Hepatocyte (in vitro differentiated cells): ENCODE results near the gene TRAF5. TPM values are rescaled to one million over a fixed set of nuclear protein-coding genes. Genes with fewer than 3 reads are reported as not detected.

Source experiments
- DNase-seq: peaks from one replicate; pipeline ENCODE4 v3.0.0-alpha.2; 2016; ENCODE audit warnings: low spot score
- H2AFZ ChIP-seq: fragments of 200-600 bp; sonication (generic); 2 replicates; pipeline ENCODE4 v1.6.0; 2016; ENCODE audit warnings: antibody characterized with exemption, mild to moderate bottlenecking
- H3K27ac ChIP-seq: fragments of 200-600 bp; sonication (generic); 2 replicates; pipeline ENCODE4 v1.5.1; 2016; ENCODE audit warnings: mild to moderate bottlenecking
- H3K27me3 ChIP-seq: fragments of 200-600 bp; sonication (generic); 2 replicates; pipeline ENCODE4 v1.6.1; 2016
- H3K36me3 ChIP-seq: fragments of 200-600 bp; sonication (generic); replicated peaks from 2 replicates; pipeline ENCODE4 v1.5.1; 2016; ENCODE audit warnings: low read depth; ENCODE audit not compliant: insufficient read depth
- H3K4me1 ChIP-seq: fragments of 200-600 bp; sonication (generic); 2 replicates; pipeline ENCODE4 v1.5.1; 2016; ENCODE audit warnings: mild to moderate bottlenecking, moderate library complexity; ENCODE audit not compliant: insufficient read depth
- H3K4me2 ChIP-seq: fragments of 200-600 bp; sonication (generic); 2 replicates; pipeline ENCODE4 v1.6.0; 2016
- H3K4me3 ChIP-seq: fragments of 200-600 bp; sonication (generic); 2 replicates; pipeline ENCODE4 v1.5.1; 2016; ENCODE audit warnings: mild to moderate bottlenecking
- H3K79me2 ChIP-seq: fragments of 200-600 bp; sonication (generic); 2 replicates; pipeline ENCODE4 v1.6.0; 2017; ENCODE audit warnings: mild to moderate bottlenecking
- H3K9me2 ChIP-seq: fragments of 200-600 bp; sonication (generic); replicated peaks from 2 replicates; pipeline ENCODE4 v1.6.0; 2017; ENCODE audit warnings: mild to moderate bottlenecking; ENCODE audit not compliant: insufficient read depth
- H3K9me3 ChIP-seq: fragments of 200-600 bp; sonication (generic); 2 replicates; pipeline ENCODE4 v1.5.1; 2016; ENCODE audit warnings: low read depth, mild to moderate bottlenecking
- H4K20me1 ChIP-seq: fragments of 200-600 bp; sonication (generic); 2 replicates; pipeline ENCODE4 v1.6.0; 2016; ENCODE audit warnings: mild to moderate bottlenecking; ENCODE audit not compliant: insufficient read depth, poor library complexity, severe bottlenecking
- EZH2 ChIP-seq: fragments of 200-600 bp; sonication (generic); IDR thresholded peaks from 2 replicates; pipeline ENCODE4 v1.6.1; 2016; ENCODE audit warnings: antibody characterized with exemption, mild to moderate bottlenecking, borderline replicate concordance
- EZH2phosphoT487 ChIP-seq: fragments of 200-600 bp; sonication (generic); IDR thresholded peaks from one replicate; pipeline ENCODE4 v1.6.1; 2018; ENCODE audit warnings: antibody characterized with exemption, mild to moderate bottlenecking, low read depth, moderate library complexity; ENCODE audit not compliant: unreplicated experiment, severe bottlenecking
- WGBS: methylation state at CpG from one replicate; pipeline ENCODE4 v1.1.6; 2016; ENCODE audit warnings: low lambda C conversion rate; ENCODE audit errors: missing lambda C conversion rate; 5-methylcytosine and 5-hydroxymethylcytosine counted together
- polyA plus RNA-seq: library from polyadenylated mRNA; unstranded; fragments of >200 nt; fragmentation: Nextera tagmentation; extraction: Ambion mirVana; gene quantifications from 2 replicates; pipeline ENCODE4 v1.2.1, GENCODE V29; 2016
- total RNA-seq: library from RNA; depleted of rRNA; stranded (reverse); fragments of >200 nt; gene quantifications from 2 replicates; pipeline ENCODE4 v1.2.3, GENCODE V29; 2014
- TF ChIP-seq, protein P1 (sequence below): fragments of 200-600 bp; sonication (generic); IDR thresholded peaks from 2 replicates; pipeline ENCODE4 v1.5.1; 2016; ENCODE audit warnings: antibody characterized with exemption, mild to moderate bottlenecking; ENCODE audit not compliant: poor library complexity

TRAF5 gene
- total and polyA plus RNA-seq, 2 experiments from 2014 or later: 3.9 to 8.8 TPM

DNA sequence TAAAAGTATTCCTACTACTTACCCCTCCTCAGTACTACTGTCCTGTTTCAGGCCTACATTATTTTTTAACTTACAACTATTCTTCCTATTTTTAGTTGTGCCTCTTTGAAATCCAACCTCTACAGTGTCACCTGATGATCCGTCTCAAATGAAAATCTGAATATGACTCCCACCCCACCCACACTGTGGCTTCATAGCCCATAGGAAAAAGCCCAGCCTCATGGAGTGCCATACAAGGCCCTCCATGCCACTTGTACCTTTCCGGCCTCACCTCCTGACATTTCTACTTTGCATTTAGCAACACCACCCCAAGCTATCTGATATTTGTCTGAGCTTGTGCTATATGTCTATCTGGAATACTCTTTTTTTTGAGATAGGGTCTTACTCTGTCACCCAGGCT lies 49.3 kb downstream of the TRAF5 start:
- no peak for DNase-seq
- TF ChIP-seq, protein P1, sequence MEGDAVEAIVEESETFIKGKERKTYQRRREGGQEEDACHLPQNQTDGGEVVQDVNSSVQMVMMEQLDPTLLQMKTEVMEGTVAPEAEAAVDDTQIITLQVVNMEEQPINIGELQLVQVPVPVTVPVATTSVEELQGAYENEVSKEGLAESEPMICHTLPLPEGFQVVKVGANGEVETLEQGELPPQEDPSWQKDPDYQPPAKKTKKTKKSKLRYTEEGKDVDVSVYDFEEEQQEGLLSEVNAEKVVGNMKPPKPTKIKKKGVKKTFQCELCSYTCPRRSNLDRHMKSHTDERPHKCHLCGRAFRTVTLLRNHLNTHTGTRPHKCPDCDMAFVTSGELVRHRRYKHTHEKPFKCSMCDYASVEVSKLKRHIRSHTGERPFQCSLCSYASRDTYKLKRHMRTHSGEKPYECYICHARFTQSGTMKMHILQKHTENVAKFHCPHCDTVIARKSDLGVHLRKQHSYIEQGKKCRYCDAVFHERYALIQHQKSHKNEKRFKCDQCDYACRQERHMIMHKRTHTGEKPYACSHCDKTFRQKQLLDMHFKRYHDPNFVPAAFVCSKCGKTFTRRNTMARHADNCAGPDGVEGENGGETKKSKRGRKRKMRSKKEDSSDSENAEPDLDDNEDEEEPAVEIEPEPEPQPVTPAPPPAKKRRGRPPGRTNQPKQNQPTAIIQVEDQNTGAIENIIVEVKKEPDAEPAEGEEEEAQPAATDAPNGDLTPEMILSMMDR: no peak
- TF ChIP-seq EZH2: no peak
- no peak for TF ChIP-seq EZH2phosphoT487
- no peaks in the 10 kb centered on the region for H3K79me2 ChIP-seq
- no peaks in the 10 kb centered on the region for H3K9me2 ChIP-seq
- no peak overlapping the region for H3K4me3 ChIP-seq
- no peaks in the 10 kb centered on the region for H3K9me3 ChIP-seq
- H4K20me1 ChIP-seq: no peaks in the 10 kb centered on the region
- H3K4me1 ChIP-seq: no peaks in the 10 kb centered on the region
- no peak overlapping the region for H3K27ac ChIP-seq
- 54% methylated on average over 2 of the region's 2 CpGs for WGBS
- no peak overlapping the region for H2AFZ ChIP-seq
- no peaks in the 10 kb centered on the region for H3K27me3 ChIP-seq
- H3K4me2 ChIP-seq: no peak overlapping the region
- H3K36me3 ChIP-seq: no peaks in the 10 kb centered on the region

DNA sequence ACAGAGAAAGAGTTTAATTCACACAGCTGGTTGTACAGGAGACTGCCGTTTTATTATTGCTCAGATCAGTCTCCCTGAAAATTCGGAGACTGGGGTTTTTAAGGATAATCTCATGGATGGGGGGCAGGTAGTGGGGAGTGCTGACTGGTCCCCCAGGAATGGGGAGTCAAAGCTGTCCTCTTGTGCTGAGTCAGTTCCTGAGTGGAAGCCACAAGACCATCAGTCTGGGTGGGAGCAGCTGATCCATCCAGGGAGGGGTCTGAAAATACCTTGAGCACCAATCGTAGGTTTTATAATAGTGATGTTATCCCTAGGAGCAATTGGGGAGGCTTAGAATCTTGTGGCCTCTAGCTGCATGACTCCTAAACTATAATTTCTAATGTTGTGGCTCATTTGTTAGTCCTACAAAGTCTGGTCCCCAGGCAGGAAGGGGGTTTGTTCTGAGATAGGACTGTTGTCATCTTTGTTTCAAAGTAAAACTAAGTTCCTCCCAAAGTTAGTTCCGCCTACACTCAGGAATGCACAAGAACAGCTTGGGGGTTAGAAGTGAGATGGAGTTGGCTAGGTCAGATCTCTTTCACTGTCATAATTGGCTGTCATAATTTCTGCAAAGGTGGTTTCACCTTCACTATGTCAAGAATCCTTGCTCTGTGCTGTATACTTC lies 50.3 kb downstream of the TRAF5 start:
- Histone ChIP-seq H3K4me2 (no peak overlapping the region), H4K20me1 (no peaks in the 10 kb centered on the region), H3K27ac (no peak overlapping the region), H3K27me3 (no peaks in the 10 kb centered on the region), H3K36me3 (no peaks in the 10 kb centered on the region), H3K9me2 (no peaks in the 10 kb centered on the region), H2AFZ (no peak overlapping the region), H3K4me3 (no peak overlapping the region), H3K4me1 (no peaks in the 10 kb centered on the region), H3K9me3 (no peaks in the 10 kb centered on the region), H3K79me2 (no peaks in the 10 kb centered on the region)
- TF ChIP-seq EZH2phosphoT487: no peak
- TF ChIP-seq, protein P1: no peak
- TF ChIP-seq EZH2: no peak
- WGBS: 93% methylated on average over 4 of the region's 4 CpGs
- no peak for DNase-seq

DNA sequence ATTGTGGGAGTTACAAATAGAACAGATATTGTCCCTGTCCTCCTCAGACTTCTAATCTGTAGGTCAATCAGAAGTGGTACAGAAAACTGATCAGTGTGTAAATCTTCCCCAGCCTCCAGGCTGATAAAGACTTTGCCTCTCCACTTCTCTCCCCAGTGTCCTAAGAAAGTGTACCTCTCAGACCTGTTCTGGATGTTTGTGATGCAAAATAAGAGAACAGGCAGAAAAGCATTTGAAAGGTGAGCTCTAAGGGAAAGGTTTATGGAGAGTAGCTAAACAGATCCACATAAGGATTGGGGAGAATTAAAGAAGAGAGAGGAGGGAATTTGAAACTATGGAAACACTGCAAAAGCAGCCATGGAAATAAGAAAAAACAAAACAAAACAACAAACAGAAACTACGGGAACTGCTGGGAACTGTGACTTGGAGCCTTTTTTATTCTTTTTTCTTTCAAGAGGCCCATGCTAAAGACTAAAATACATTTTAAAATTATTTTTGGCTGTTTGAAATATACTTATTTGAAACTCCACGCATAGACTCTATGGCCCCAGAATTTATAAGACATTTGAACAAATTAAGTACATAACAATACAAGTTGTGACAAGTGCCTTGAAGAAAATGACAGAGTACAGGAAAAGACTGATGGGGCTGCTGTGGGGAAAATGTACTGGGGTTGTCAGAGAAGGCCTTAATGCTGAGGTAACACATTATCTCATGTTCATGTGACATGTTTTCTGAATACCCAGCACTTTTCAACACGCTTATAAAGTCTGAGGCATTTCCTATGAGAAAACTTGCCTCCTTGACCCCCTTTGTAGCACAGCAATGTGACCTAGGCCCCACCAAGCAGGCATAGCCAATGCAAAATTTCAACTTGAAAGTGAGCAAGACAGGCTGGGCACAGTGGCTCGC lies 51.2 kb downstream of the TRAF5 start:
- H3K4me1 ChIP-seq: no peaks in the 10 kb centered on the region
- no peak overlapping the region for H2AFZ ChIP-seq
- no peaks in the 10 kb centered on the region for H3K79me2 ChIP-seq
- H3K4me3 ChIP-seq: no peak overlapping the region
- H3K36me3 ChIP-seq: no peaks in the 10 kb centered on the region
- no peaks in the 10 kb centered on the region for H3K9me3 ChIP-seq
- H3K27me3 ChIP-seq: no peaks in the 10 kb centered on the region
- H3K27ac ChIP-seq: no peak overlapping the region
- no peaks in the 10 kb centered on the region for H4K20me1 ChIP-seq
- WGBS: 90% methylated on average over 4 of the region's 4 CpGs
- TF ChIP-seq, protein P1: no peak
- TF ChIP-seq EZH2: no peak
- TF ChIP-seq EZH2phosphoT487: no peak
- no peaks in the 10 kb centered on the region for H3K9me2 ChIP-seq
- H3K4me2 ChIP-seq: no peak overlapping the region
- no peak for DNase-seq
